GM19372 (cell line): ENCODE data around the gene SCAI.
"Not testable (repeated sequence)": the region's sequence is repeated elsewhere in the genome, so short reads cannot be mapped to it uniquely, and the experiment has no call there.

Experiments
- ATAC-seq: cut with Tn5 transposase; IDR thresholded peaks from one replicate; pipeline ENCODE4 v1.9.1; 2021; ENCODE audit warnings: mild to moderate bottlenecking, low read depth, moderate library complexity; ENCODE audit not compliant: unreplicated experiment

The SCAI gene

GRCh38 chr9:125143377-125144090, at the start of gene SCAI:
Gene SCAI, minus strand, starts transcription at chr9:125143528. Its CDS starts 91 bp downstream, at chr9:125143437.
- ATAC-seq, result peak; percentile 98

- ATAC-seq, result no peak
These were observed 47.1 kb upstream of the SCAI start for GRCh38 chr9:125190361-125190801.

- peak; percentile 97 for ATAC-seq
These were observed 46.3 kb upstream of the SCAI start, which contains the start of gene PPP6C for GRCh38 chr9:125189361-125190289. Gene PPP6C, minus strand, starts transcription at chr9:125189803. Its CDS starts 85 bp downstream, at chr9:125189718.

- ATAC-seq, result no peak
These were observed 45.7 kb upstream of the SCAI start for GRCh38 chr9:125189011-125189360.

- no peak for ATAC-seq
These were observed 40.2 kb upstream of the SCAI start for GRCh38 chr9:125183561-125183960.

- no peak for ATAC-seq
These were observed 39.7 kb upstream of the SCAI start for GRCh38 chr9:125183054-125183453.

GRCh38 chr9:125181756-125182155, 38.4 kb upstream of the SCAI start:
- not testable (repeated sequence) for ATAC-seq

- ATAC-seq, result no peak
These were observed 37.5 kb upstream of the SCAI start for GRCh38 chr9:125180876-125181275.

- ATAC-seq, result not testable (repeated sequence)
These were observed 36.4 kb upstream of the SCAI start for GRCh38 chr9:125179776-125180175.

- ATAC-seq, result no peak
These were observed 34.6 kb upstream of the SCAI start for GRCh38 chr9:125177888-125178287.

- no peak for ATAC-seq
These were observed 33.3 kb upstream of the SCAI start for GRCh38 chr9:125176636-125177035.

GRCh38 chr9:125172031-125172755, 28.9 kb upstream of the SCAI start:
- no peak for ATAC-seq

- no peak for ATAC-seq
These were observed 26.6 kb upstream of the SCAI start for GRCh38 chr9:125169895-125170294.

- no peak for ATAC-seq
These were observed 23.4 kb upstream of the SCAI start for GRCh38 chr9:125166762-125167161.

- not testable (repeated sequence) for ATAC-seq
These were observed 19.6 kb upstream of the SCAI start for GRCh38 chr9:125162891-125163290.

- no peak for ATAC-seq
These were observed 18.1 kb upstream of the SCAI start for GRCh38 chr9:125161284-125161918.

- no peak for ATAC-seq
These were observed 17.4 kb upstream of the SCAI start for GRCh38 chr9:125160750-125161149.

- ATAC-seq, result no peak
These were observed 13.2 kb upstream of the SCAI start for GRCh38 chr9:125156551-125156950.

GRCh38 chr9:125153712-125154367, 10.5 kb upstream of the SCAI start:
- no peak for ATAC-seq

GRCh38 chr9:125151730-125152129, 8.4 kb upstream of the SCAI start:
- ATAC-seq, result no peak
